Erythroblast (primary cell): ENCODE measurements around the gene LTBP1.
A peak's percentile ranks its signal among the peaks of the same experiment; 100 is the strongest.
"Not testable (repeated sequence)": the region's sequence is repeated elsewhere in the genome, so short reads cannot be mapped to it uniquely, and the experiment has no call there.

Experiments used
- DNase-seq, 2 experiments: peaks; one replicate each; lab custom pipeline; 2025; lab: John Stamatoyannopoulos, UW
- GATA1 ChIP-seq: IDR thresholded peaks from 2 replicates; pipeline ENCODE4 v1.6.1; 2011; ENCODE audit warnings: low read depth, mild to moderate bottlenecking, control low read depth, low read length, moderate library complexity
- POLR2A ChIP-seq: IDR thresholded peaks from 2 replicates; pipeline ENCODE4 v1.6.1; 2011; ENCODE audit warnings: mild to moderate bottlenecking, low read length

Gene LTBP1

DNA sequence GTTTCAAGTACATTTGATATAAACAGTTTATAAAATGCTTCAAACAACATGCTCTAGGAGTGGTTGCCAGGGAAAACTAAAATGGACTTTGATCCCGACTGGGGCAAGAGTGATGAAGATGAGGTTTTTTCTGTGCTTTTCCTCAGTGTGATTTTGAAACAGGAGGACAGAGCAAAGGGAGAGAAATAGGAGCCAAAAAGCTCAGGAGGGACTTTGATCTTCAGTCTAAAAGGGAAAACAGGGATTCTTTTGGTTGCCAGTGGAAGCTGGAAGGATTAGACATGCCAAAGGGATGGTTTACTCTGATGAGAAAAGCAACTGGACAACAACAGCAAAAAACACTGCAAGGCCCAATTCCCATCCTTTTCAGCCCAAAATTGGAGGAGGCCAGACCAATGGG, 95.5 kb downstream of the LTBP1 start:
- TF ChIP-seq POLR2A (no peak), GATA1 (no peak)
- no peak for DNase-seq

DNA sequence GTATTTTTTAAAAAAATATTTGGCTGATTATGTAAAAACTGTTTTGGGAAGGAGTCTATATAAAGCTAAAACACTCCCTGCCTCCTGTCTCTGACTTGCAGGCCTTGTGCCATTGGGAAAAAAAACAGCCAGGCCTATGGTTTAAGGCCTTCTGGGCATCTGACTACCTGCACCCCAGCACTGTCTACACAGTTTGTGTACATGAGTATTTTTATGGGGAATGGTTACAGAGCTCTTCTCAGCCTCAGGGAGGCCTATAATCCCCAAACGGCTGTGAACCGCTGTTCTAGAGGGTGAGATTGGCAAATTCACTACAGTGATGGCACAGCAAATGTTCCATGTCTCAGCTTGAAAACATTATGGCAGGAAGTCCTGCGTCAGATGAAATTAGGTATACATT, 96.1 kb downstream of the LTBP1 start:
- DNase-seq: no peak
- TF ChIP-seq GATA1 (no peak), POLR2A (no peak)

DNA sequence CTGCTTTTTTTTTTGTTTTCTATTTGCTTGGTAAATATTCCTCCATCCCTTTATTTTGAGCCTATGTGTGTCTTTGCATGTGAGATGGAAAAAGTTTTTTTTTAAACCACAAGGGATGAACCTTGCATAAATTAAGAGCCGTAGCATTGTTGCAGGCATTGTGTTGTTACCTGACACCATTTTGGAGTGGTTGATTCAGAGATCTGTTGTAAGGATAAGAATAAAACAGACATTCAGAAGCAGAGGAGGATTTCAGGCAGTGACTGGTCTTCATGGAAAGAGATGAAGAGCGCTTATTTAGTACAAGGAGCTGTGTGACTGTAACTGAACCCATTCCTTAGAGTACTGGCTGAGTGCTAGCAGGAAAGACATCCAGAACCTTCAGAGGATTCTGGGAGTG, 101.2 kb downstream of the LTBP1 start:
- DNase-seq: no peak
- TF ChIP-seq GATA1: no peak
- no peak for TF ChIP-seq POLR2A

DNA sequence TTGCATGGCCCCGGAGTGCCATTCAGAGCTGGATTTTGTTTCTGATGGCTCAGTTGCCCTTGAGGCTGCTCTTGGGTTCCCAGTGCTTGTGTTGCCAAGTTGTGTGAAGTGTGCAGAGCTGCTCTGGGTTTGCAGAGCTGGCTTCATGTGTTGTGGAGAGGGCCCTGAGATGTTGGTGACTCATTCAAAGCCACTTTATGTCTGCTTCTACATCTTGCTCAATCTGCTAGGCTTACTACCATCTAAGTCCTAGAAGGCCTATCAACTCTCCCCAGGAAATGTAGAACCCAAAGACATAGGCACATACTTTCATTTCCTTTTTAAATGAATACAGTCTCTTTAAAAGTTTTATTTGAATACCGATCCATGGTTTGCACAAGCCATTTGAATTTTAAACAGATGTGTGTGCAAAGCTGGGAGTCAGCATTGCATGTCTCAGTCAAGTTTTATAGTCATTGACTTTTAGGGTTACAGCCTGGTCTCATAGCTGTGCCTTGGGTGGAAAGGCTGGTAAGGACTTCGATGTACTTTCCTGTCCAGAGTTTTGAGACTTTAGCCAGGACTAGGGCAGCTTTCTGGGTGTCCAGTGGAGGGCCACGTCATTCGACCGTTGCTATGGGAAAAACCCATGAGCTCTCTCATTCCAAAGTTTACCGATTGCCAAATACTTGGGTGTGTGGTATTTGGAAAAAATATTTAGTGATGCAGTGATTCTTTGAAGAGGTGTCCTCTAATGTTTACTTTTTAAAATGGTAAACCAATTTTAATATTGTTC, 105.0 kb downstream of the LTBP1 start:
- peak in 1 of 2 experiments; percentile 13 for DNase-seq
- no peak for TF ChIP-seq POLR2A
- TF ChIP-seq GATA1: no peak

DNA sequence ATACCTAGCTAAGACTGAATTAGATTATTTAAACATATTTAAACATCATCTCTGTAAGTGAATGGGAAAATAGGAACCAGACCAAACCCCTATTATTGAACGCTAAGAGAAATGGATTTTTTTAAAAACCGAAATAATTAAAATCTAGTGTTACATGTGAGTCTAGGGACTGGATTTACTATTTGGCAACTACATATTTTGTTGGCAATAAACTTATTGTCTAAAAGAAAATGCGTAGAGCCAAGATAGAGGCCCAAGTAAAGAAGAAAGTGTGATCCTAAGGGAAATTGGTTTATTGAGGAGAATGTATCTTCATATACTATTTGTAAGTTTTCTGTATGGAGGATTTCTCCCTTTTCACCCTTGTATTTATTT, 105.6 kb downstream of the LTBP1 start:
- no peak for TF ChIP-seq GATA1
- TF ChIP-seq POLR2A: no peak
- DNase-seq: no peak

DNA sequence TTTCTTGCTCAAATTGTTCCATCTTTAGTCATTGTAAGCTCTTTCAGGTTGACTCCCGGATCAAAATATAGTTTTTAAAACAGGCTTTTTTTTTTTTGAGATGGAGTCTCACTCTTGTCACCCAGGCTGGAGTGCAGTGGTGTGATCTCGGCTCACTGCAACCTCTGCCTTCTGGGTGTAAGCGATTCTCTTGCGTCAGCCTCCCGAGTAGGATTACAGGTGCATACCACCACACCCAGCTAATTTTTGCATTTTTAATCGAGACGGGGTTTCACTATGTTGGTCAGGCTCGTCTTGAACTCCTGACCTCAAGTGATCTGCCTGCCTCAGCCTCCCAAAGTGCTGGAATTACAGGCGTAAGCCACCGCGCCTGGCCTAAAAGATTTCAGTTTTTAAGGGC, 106.0 kb downstream of the LTBP1 start:
- DNase-seq: not testable (repeated sequence)

DNA sequence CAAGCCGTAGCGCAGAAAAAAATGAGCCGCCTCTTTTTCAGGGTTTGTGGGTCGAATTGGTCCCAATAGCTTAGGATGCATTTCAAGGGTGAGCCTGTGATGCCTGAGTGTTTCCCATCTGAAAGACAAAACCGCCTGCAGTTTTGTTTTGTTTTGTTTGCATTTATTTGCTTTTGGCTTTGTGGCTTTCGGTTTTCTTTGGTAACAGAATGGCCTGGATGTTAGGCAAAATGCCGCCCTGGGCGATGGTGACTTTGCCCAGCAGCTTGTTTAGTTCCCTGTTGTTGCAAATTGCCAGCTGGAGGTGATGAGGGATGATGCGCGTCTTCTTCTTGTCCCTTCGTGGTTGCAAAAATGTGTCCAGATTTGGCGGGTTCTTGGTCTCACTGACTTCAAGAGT, 109.4 kb downstream of the LTBP1 start:
- no peak for TF ChIP-seq GATA1
- TF ChIP-seq POLR2A: no peak
- DNase-seq: no peak

DNA sequence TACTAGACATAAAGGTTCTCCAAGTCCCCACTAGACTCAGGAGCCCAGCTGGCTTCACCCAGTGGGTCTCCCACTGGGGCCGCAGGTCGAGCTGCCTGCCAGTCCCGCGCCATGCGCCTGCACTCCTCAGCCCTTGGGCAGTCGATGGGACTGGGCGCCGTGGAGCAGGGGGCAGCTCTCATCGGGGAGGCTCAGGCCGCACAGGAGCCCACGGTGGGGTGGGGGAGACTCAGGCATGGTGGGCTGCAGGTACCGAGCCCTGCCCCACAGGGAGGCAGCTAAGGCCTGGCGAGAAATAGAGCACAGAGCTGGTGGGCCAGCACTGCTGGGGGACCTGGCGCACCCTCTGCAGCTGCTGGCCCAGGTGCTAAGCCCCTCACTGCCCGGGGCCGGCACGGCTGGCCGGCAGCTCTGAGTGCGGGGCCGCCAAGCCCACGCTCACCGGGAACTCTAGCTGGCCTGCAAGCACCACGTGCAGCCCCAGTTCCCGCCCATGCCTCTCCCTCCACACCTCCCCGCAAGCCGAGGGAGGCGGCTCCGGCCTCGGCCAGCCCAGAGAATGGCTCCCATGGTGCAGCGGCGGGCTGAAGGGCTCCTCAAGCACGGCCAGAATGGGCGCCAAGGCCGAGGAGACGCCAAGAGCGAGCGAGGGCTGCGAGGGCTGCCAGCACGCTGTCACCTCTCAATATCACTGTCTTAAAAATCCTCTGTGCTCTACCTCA, 110.7 kb downstream of the LTBP1 start:
- not testable (repeated sequence) for DNase-seq

DNA sequence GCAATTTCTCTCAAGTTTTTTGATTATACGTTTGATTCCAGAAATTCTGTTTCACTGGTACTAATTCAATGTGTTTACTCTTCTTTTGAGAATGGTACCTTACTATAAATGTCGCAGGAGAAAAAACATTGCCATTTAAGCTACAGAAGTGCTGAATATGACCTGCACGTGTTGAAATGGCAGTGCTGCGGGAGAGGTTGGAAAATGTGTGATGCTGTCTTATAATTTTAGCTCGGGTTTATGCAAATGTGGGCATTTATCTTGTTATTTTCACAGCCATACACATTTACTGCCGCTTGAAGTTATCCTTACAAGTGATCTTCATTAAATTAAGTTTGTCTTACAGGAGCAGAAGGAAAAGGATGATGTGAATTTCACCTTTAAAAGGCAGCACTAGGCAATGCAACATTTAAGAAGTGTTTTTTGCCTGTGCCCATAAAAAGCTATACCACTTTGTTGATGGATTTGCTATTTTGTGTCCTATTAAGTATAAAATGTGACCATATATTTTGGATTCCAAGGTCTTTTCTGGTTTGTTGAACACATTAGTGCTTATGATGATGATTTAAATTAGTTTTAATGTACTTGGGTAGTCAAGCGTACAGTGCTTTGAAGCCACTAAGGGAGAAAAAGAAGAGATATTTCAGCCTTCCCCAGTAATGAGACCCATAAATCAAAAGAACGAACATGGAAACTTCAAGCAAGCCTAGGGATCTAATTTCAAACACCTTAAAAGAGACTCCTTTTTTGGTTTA, 112.1 kb downstream of the LTBP1 start:
- no peak for DNase-seq
- no peak for TF ChIP-seq POLR2A
- TF ChIP-seq GATA1: no peak

DNA sequence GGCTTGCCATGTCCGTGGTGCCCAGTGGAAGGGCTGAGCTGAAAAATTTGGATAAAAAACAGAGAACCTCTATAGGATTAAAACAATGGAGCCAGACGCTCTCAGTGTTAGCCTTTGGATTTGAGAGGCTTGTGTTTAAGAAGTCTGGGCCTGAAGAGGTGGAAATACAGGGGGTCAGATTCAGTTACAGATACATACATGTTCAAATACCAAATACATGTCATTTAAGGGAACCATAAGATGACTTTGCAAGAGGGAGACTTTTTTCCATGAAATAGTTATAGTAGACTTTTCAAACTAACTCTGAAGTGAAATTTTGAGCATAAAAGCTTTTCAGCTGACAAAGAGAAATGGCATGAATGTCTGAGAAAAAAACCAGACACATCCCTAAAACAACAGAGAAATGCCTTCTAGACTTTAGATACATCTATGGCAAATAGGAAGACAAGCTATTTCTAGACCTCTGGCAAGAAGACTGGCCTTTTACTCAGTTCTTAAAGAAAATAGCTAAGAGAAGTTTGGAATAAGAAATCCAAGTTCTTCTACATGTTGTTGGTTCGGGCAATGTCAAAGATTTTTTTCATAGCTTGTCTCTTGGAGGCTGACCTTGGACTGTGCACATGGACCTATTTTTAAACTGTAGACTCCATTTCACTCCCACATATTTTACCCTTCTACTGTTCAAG, 112.9 kb downstream of the LTBP1 start:
- TF ChIP-seq GATA1 (no peak), POLR2A (no peak)
- DNase-seq: no peak

DNA sequence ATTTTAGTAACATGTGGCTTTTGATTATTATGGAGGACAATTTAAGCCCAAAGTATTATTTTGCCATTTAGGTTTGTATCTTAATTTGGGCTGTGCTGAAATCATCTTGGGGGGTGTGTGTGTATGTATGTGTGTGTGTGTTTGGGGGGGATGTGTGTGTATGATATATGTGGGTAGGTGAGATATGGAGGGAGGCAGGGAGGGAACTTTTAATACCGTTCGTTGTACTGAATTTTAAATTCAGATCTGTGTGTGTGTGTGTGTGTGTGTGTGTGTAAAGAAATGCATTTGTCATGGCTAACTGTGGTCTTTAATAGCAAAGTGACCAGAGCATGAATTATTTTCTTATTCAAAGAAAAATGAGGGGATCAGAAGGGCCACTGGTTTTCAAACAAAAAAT, 113.7 kb downstream of the LTBP1 start:
- TF ChIP-seq POLR2A (no peak), GATA1 (no peak)
- DNase-seq: no peak

DNA sequence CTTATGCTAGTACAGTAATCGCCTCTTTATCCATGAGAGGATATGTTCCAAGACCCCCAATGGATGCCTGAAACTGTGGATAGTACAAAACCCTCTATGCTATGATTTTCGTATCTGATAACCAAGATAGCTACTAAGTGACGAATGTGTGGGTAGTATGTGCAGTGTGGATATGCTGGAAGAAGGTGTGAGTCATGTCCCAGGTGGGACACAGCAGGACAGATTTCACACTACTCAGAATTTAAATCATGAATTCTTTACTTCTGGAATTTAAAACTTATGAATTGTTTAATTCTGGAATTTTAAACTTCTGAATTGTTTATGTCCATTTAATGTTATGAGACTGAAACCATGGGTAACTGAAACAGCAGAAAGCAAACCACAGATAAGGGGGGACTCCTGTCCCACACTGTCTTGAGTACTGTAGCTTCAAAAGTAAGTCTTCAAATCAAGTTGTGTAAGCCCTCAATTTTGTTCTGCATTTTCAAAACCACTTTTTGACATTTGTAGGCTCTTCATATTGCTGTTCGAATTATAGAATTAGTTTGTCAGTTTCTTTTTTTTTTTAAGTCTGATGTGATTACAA, 116.0 kb downstream of the LTBP1 start:
- TF ChIP-seq POLR2A (no peak), GATA1 (no peak)
- DNase-seq: peak; percentile 15 to 20

DNA sequence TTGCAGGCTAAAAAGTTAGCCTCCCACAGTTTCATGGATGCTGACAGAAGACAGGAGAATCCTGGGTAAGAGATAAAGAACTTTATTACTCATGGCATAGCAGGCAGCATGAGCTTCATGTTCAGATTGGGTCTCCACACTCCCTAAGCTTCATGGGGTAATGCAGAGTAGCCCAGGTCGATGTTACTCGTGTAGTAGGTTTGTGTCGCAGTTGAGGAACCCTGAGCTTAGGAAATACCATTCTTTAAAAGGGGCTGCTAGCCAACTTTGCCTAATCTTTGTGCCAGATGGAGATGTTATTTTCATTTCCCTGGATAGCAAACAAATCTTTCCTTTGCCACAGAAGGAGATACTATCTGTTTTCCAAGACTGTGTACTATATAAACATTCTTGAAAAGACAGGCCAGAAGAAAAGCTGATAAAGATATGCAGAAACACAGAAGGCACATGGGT, 117.6 kb downstream of the LTBP1 start:
- TF ChIP-seq GATA1: no peak
- TF ChIP-seq POLR2A: no peak
- DNase-seq: peak; percentile 13 to 14

DNA sequence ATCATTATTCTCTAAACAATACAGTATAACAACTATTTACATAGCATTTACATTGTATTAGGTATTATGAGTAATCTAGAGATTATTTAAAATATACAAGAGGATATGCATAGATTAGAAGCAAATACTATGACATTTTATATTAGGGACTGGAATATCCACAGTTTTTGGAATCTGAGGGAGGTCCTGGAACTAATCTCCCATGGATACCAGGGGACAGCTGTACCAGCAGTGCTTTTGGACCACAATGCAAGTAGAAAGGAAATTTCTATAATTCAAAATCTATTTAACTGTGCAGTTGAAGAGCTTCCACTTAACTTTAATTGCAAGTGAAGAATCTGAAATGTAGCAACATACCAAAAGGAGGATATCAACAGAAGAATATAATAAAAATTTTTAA, 120.8 kb downstream of the LTBP1 start:
- TF ChIP-seq POLR2A: no peak
- no peak for TF ChIP-seq GATA1
- DNase-seq: no peak
